ENCODE measurements around the gene WWC1.

Gene WWC1

GRCh38 chr5:168296682-168297081 lies 5.2 kb downstream of the WWC1 start:
- H3K27ac ChIP-seq, result no peak overlapping the region
- TF ChIP-seq CTCF (conservative IDR thresholded peaks at IDR 0.05), result no peak

- TF ChIP-seq CTCF (conservative IDR thresholded peaks at IDR 0.05), result no peak
Measured at GRCh38 chr5:168298949-168299348, 7.5 kb downstream of the WWC1 start.

GRCh38 chr5:168299372-168299771 lies 7.9 kb downstream of the WWC1 start:
- no peak for TF ChIP-seq CTCF (conservative IDR thresholded peaks at IDR 0.05)
- no peak overlapping the region for H3K27ac ChIP-seq

More at GRCh38 chr5:168298949-168299348, 7.5 kb downstream of the WWC1 start:
- H3K27ac ChIP-seq, result no peak overlapping the region

- TF ChIP-seq CTCF (conservative IDR thresholded peaks at IDR 0.05), result no peak
- H3K27ac ChIP-seq, result no peak overlapping the region
Measured at GRCh38 chr5:168300326-168301182, 9.1 kb downstream of the WWC1 start.

GRCh38 chr5:168301593-168302390 lies 10.3 kb downstream of the WWC1 start:
- H3K27ac ChIP-seq, result no peak overlapping the region
- no peak for TF ChIP-seq CTCF (conservative IDR thresholded peaks at IDR 0.05)

- no peak overlapping the region for H3K27ac ChIP-seq
- TF ChIP-seq CTCF (conservative IDR thresholded peaks at IDR 0.05), result no peak
Measured at GRCh38 chr5:168302785-168303184, 11.3 kb downstream of the WWC1 start.

GRCh38 chr5:168303393-168304025 lies 12.1 kb downstream of the WWC1 start:
- no peak overlapping the region for H3K27ac ChIP-seq

More at GRCh38 chr5:168303393-168304025, 12.1 kb downstream of the WWC1 start:
- no peak for TF ChIP-seq CTCF (conservative IDR thresholded peaks at IDR 0.05)
